ENCODE measurements around the gene ZNF75A. TPM values are rescaled to one million over a fixed set of nuclear protein-coding genes. Genes with fewer than 3 reads are reported as not detected.

ZNF75A gene
- polyA plus RNA-seq, 1 donor, result 30.2 TPM

Other genes starting within 250 kb of the ZNF75A start
- gene IL32, start 239.9 kb upstream of the ZNF75A start, polyA plus RNA-seq (ENCODE audit: insufficient read length), result 161 TPM
- gene ZSCAN10, start 206.2 kb upstream of the ZNF75A start, polyA plus RNA-seq (ENCODE audit: insufficient read length), result 0.34 TPM
- 15.1 TPM for gene ZNF205, start 192.9 kb upstream of the ZNF75A start, polyA plus RNA-seq (ENCODE audit: insufficient read length)
- gene ZNF213, start 170.5 kb upstream of the ZNF75A start, polyA plus RNA-seq (ENCODE audit: insufficient read length), result 15.5 TPM
- not detected for gene OR1F1, start 117.3 kb upstream of the ZNF75A start, polyA plus RNA-seq (ENCODE audit: insufficient read length)
- gene ZNF200, start 70.3 kb upstream of the ZNF75A start, polyA plus RNA-seq (ENCODE audit: insufficient read length), result 5.9 TPM
- 0.40 TPM for gene MEFV, start 48.9 kb upstream of the ZNF75A start, polyA plus RNA-seq (ENCODE audit: insufficient read length)
- gene ZNF263, start 22.0 kb upstream of the ZNF75A start, polyA plus RNA-seq (ENCODE audit: insufficient read length), result 28.4 TPM
- 7.7 TPM for gene TIGD7, start 67 bp upstream of the ZNF75A start, polyA plus RNA-seq (ENCODE audit: insufficient read length)
- gene OR2C1, start 50.4 kb downstream of the ZNF75A start, polyA plus RNA-seq (ENCODE audit: insufficient read length), result not detected
- 9.6 TPM for gene ZSCAN32, start 95.5 kb downstream of the ZNF75A start, polyA plus RNA-seq (ENCODE audit: insufficient read length)
- 7.8 TPM for gene ZNF174, start 95.7 kb downstream of the ZNF75A start, polyA plus RNA-seq (ENCODE audit: insufficient read length)
- 1.8 TPM for gene ZNF597, start 138.0 kb downstream of the ZNF75A start, polyA plus RNA-seq (ENCODE audit: insufficient read length)
- gene NAA60, start 138.2 kb downstream of the ZNF75A start, polyA plus RNA-seq (ENCODE audit: insufficient read length), result 33.2 TPM
- gene C16orf90, start 190.0 kb downstream of the ZNF75A start, polyA plus RNA-seq (ENCODE audit: insufficient read length), result not detected
- gene CLUAP1, start 195.5 kb downstream of the ZNF75A start, polyA plus RNA-seq (ENCODE audit: insufficient read length), result 17.5 TPM